HFFc6 (cell line): Measurements from ENCODE around the gene MAP1LC3C. TPM values are rescaled to one million over a fixed set of nuclear protein-coding genes. Genes with fewer than 3 reads are reported as not detected.
A peak's percentile ranks its signal among the peaks of the same experiment; 100 is the strongest.

Experiments used
- DNase-seq: peaks from one replicate; pipeline ENCODE4 v3.0.0-alpha.2; 2018
- H3K27ac Mint-ChIP-seq: 2 replicates; pipeline ENCODE4 v1.8.0; 2020; ENCODE audit warnings: mild to moderate bottlenecking, mixed read lengths
- H3K27me3 Mint-ChIP-seq: 2 replicates; pipeline ENCODE4 v1.8.0; 2021; ENCODE audit warnings: mild to moderate bottlenecking, moderate library complexity, mixed read lengths; ENCODE audit not compliant: insufficient read depth
- H3K36me3 Mint-ChIP-seq: 2 replicates; pipeline ENCODE4 v1.8.0; 2021; ENCODE audit warnings: low read depth, mixed read lengths
- H3K4me1 Mint-ChIP-seq: 2 replicates; pipeline ENCODE4 v1.8.0; 2020; ENCODE audit warnings: low read depth, mixed read lengths
- H3K4me3 Mint-ChIP-seq: 2 replicates; pipeline ENCODE4 v1.8.0; 2020; ENCODE audit warnings: mild to moderate bottlenecking, moderate library complexity, mixed read lengths
- H3K9me3 Mint-ChIP-seq: 2 replicates; pipeline ENCODE4 v1.8.0; 2020; ENCODE audit warnings: mild to moderate bottlenecking, mixed read lengths
- total RNA-seq, 6 experiments: library from RNA; stranded (reverse); fragmentation: NEBNext Ultra II Directional; extraction: Animal tissue kit (Norgen Biotek cat#: 25700); gene quantifications; 2 replicates in 1 of 6; 3 replicates in 5 of 6; pipeline ENCODE4 v1.2.3, GENCODE V29; 2021
- TF ChIP-seq, protein P1 (sequence below): fragments of 200-600 bp; sonication (generic); IDR thresholded peaks from 2 replicates; pipeline ENCODE4 v1.5.0; 2021; ENCODE audit warnings: antibody characterized with exemption, mild to moderate bottlenecking

Gene MAP1LC3C
- total RNA-seq, 6 experiments from 2014 or later: not detected

- DNase-seq: no peak
- no peaks in the 10 kb centered on the region for H3K36me3 Mint-ChIP-seq
- H3K27me3 Mint-ChIP-seq: peaks cover 2% of the 10 kb centered on the region
These were observed 3.6 kb upstream of the MAP1LC3C start for GRCh38 chr1:242002510-242002909.

DNA sequence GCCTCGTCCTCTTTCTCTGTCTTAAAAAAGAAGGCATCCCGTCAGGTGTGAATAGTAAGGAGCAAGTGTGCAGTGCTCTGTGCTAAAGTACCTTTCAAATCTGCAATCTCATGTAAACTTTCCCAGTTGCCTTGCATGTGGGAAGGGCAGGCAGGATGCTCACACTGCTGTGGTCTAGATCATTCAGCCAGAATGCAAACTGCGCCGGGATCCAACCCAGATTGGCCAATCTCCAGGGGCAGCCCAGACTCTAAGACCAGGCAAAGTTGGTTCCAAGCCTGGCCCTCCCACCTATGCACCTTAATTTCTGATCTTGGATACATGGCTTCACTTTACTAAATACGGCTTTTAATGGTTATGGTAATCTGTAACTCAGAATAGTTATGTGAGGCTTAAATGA is 3.2 kb upstream of the MAP1LC3C start:
- Mint-ChIP-seq H3K4me3 (no peak overlapping the region), H3K9me3 (no peaks in the 10 kb centered on the region), H3K4me1 (peaks cover 36% of the 10 kb centered on the region), H3K27me3 (peaks cover 2% of the 10 kb centered on the region), H3K36me3 (no peaks in the 10 kb centered on the region), H3K27ac (no peak overlapping the region)
- no peak for DNase-seq
- TF ChIP-seq, protein P1, sequence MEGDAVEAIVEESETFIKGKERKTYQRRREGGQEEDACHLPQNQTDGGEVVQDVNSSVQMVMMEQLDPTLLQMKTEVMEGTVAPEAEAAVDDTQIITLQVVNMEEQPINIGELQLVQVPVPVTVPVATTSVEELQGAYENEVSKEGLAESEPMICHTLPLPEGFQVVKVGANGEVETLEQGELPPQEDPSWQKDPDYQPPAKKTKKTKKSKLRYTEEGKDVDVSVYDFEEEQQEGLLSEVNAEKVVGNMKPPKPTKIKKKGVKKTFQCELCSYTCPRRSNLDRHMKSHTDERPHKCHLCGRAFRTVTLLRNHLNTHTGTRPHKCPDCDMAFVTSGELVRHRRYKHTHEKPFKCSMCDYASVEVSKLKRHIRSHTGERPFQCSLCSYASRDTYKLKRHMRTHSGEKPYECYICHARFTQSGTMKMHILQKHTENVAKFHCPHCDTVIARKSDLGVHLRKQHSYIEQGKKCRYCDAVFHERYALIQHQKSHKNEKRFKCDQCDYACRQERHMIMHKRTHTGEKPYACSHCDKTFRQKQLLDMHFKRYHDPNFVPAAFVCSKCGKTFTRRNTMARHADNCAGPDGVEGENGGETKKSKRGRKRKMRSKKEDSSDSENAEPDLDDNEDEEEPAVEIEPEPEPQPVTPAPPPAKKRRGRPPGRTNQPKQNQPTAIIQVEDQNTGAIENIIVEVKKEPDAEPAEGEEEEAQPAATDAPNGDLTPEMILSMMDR: no peak

More at GRCh38 chr1:242002510-242002909, 3.6 kb upstream of the MAP1LC3C start:
- H3K4me1 Mint-ChIP-seq: peaks cover 36% of the 10 kb centered on the region
- TF ChIP-seq, protein P1: no peak
- H3K27ac Mint-ChIP-seq: no peak overlapping the region
- H3K9me3 Mint-ChIP-seq: no peaks in the 10 kb centered on the region
- no peak overlapping the region for H3K4me3 Mint-ChIP-seq

DNA sequence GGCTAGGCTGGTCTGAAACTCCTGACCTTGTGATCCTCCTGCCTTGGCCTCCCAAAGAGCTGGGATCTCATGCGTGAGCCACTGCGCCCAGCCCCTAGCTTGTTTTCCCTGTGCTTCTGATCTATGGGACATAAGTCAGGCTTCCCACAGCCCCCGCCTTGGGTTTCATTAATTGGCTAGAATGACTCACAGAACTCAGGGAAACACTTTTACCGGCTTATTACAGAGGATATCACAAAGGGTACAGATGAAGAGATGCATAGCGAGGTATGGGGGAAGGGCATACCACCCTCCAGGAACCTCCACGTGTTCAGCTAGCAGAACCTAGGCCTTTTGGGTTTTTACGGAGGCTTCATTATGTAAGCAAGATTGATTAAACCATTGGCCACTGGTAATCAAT is 1.5 kb upstream of the MAP1LC3C start:
- no peak for DNase-seq
- H3K27ac Mint-ChIP-seq: no peak overlapping the region
- H3K4me3 Mint-ChIP-seq: no peak overlapping the region
- peaks cover 28% of the 10 kb centered on the region for H3K4me1 Mint-ChIP-seq
- H3K36me3 Mint-ChIP-seq: no peaks in the 10 kb centered on the region
- H3K9me3 Mint-ChIP-seq: no peaks in the 10 kb centered on the region
- TF ChIP-seq, protein P1: no peak
- peaks cover 2% of the 10 kb centered on the region for H3K27me3 Mint-ChIP-seq

DNA sequence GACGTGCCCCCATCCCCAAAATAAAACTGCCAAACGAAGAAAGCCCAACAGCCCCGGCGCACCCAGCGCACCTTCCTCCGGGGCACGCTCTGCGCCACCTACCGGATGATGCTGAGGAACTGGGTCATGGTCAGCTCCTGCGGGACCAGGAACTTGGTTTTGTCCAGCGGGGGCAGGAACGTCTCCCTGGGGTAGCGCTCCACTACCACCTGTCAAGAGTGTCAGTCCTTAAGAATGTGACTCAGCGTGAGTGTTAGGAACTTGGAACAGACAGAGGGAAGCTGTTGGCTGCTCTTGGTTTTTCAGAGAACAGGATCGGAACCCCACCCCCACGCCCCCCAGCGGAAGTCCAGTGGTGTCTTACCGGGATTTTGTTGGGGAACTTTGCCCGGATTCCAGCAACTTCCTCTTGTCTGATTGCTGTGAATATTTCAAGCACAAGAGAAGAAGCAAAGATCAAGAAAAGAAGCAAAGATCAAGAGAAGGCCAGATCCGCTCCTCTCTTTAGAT is 431 bp downstream of the MAP1LC3C start:
- Mint-ChIP-seq H3K27me3 (peaks cover 3% of the 10 kb centered on the region; the same call in 1 of the 2 replicates), H3K9me3 (no peaks in the 10 kb centered on the region), H3K4me3 (peak overlapping the region; percentile 74), H3K36me3 (no peaks in the 10 kb centered on the region), H3K4me1 (peaks cover 16% of the 10 kb centered on the region), H3K27ac (no peak overlapping the region; the same call in 1 of the 2 replicates)
- TF ChIP-seq, protein P1: peak; percentile 76
- peak; percentile 56 for DNase-seq

GRCh38 chr1:241997401-241997998 is 1.4 kb downstream of the MAP1LC3C start:
- H3K4me1 Mint-ChIP-seq: peaks cover 21% of the 10 kb centered on the region
- H3K36me3 Mint-ChIP-seq: no peaks in the 10 kb centered on the region
- H3K27ac Mint-ChIP-seq: no peak overlapping the region
- no peaks in the 10 kb centered on the region for H3K9me3 Mint-ChIP-seq
- TF ChIP-seq, protein P1: no peak
- H3K4me3 Mint-ChIP-seq: no peak overlapping the region
- no peak for DNase-seq
- H3K27me3 Mint-ChIP-seq: peaks cover 5% of the 10 kb centered on the region; the same call in 1 of the 2 replicates
